Measurements from ENCODE around the gene SRRM5. TPM values are rescaled to one million over a fixed set of nuclear protein-coding genes. Genes with fewer than 3 reads are reported as not detected.

SRRM5 gene
- total RNA-seq, 1 experiment from 2014 or later: 0.70 TPM

DNA sequence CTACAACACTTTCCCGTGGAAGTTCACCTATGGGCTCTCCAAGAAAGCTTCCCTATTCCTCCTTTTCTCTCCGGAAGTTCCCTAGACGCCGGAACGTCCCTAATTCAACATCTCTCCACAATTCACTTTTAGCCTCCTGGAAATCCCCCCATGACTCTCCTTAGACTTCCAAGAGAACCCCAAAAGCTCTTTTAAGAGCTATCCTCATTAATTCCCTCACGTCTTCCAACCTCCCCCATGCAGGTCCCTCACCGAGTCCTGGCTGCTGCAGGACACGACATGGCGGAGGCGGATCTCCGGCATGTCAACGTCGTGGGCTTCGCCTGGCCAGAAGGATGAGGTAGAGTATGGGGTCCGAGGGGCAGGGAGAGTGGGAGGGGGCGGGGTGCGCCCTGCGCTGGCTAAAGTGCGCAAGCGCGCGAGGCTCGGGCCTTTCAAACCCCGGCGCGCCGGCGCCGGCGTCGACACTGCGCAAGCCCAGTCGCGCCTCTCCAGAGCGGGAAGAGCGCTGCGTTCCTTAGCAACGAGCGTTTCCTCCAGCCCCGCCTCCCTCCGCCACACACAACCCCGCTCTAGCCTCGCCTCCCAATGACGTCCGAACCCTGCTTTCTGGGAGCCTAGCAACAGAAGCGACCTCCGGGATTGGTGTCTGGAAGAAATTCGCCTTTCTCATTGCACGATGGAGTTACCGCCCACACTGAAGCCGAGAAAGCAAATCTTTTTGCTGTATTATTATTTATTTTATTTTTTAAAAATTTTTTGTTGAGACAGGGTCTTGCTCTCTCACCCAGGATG, 36.5 kb upstream of the SRRM5 start, which contains the start of the genes PINLYP and XRCC1:
Gene PINLYP (plus strand): TSS at position 646 of the 795 bp plus-strand sequence. CDS start 1,391 bp downstream, outside the sequence.
Gene XRCC1 (minus strand): TSS at position 372 of the 795 bp plus-strand sequence. CDS start 69 bp downstream, at position 303.
- no peak within 1 kb of the TSS for H3K23ac ChIP-seq (ENCODE audit: insufficient read length, low read depth, low read length)
- no peak within 1 kb of the TSS; the same call in none of the 2 replicates for H3K4ac ChIP-seq (ENCODE audit: low read depth, low read length)
- peak within 1 kb of the TSS; percentile 48 for H3K14ac ChIP-seq (ENCODE audit: insufficient read depth, low read length)
- Mint-ChIP-seq H3K4me1 (peaks cover 28 to 49% of the 10 kb centered on the region in 2 experiments), H3K27me3 (ENCODE audit: low read depth) (no peaks in the 10 kb centered on the region), H3K4me3 (peak within 1 kb of the TSS; percentile 95 to 98), H3K9me3 (no peaks in the 10 kb centered on the region), H3K27ac (peak within 1 kb of the TSS; percentile 96 to 97 (median 97)), H3K36me3 (ENCODE audit: insufficient read depth in 1 of 3, low read depth in 3 of 3) (peaks cover 2 to 22% (median 19%) of the 10 kb centered on the region in 3 experiments; a peak in 6 of 7 replicates)
- no peaks in the 10 kb centered on the region for H3K27me3 ChIP-seq (ENCODE audit: insufficient read depth, low read length)
- no CpG with 5 or more reads among the region's 51 CpGs for WGBS (ENCODE audit: extremely low coverage, insufficient read length, low lambda C conversion rate)
- H3T11ph ChIP-seq (ENCODE audit: low read length): no peak within 1 kb of the TSS
- H3K79me2 ChIP-seq (ENCODE audit: insufficient read depth, low read length): no peaks in the 10 kb centered on the region; the same call in 1 of the 2 replicates
- H2BK12ac ChIP-seq (ENCODE audit: insufficient read length, low read depth, low read length): peak within 1 kb of the TSS; percentile 38
- no peak within 1 kb of the TSS for H2AK5ac ChIP-seq (ENCODE audit: insufficient read length, low read length)
- no peaks in the 10 kb centered on the region for H4K20me1 ChIP-seq (ENCODE audit: control insufficient read depth, insufficient read depth, insufficient read length)
- H3K27ac ChIP-seq (ENCODE audit: insufficient read length, low read depth, low read length): peak within 1 kb of the TSS; percentile 10
- H4K8ac ChIP-seq (replicated peaks; ENCODE audit: insufficient read length, low read depth, low read length): no peak within 1 kb of the TSS
- peak within 1 kb of the TSS; percentile 94 for H3K4me2 ChIP-seq (ENCODE audit: insufficient read depth, insufficient read length, low read length)
- peak within 1 kb of the TSS; percentile 41; the same call in 1 of the 2 replicates for H2BK15ac ChIP-seq (ENCODE audit: low read depth, low read length)
- peaks cover 4% of the 10 kb centered on the region; the same call in 1 of the 2 replicates for H3K4me1 ChIP-seq (ENCODE audit: insufficient read depth, low read length)
- no peaks in the 10 kb centered on the region for H3K9me3 ChIP-seq (ENCODE audit: control insufficient read depth, low read depth, low read length)
- H3K56ac ChIP-seq (ENCODE audit: insufficient read length, low read depth, low read length): no peak within 1 kb of the TSS
- H4K5ac ChIP-seq (ENCODE audit: insufficient read length, low read depth, low read length): no peak within 1 kb of the TSS
- no peak within 1 kb of the TSS for H2BK5ac ChIP-seq (ENCODE audit: insufficient read length, low read length)
- DNase-seq: peak; percentile 98
- H3K23me2 ChIP-seq (ENCODE audit: insufficient read length, low read depth, low read length, poor library complexity, severe bottlenecking): peaks cover 12% of the 10 kb centered on the region
- H2BK20ac ChIP-seq (ENCODE audit: low read depth, low read length, poor library complexity, severe bottlenecking): no peak within 1 kb of the TSS
- no peaks in the 10 kb centered on the region for H3K79me1 ChIP-seq (ENCODE audit: insufficient read depth, low read depth, low read length, poor library complexity, severe bottlenecking)
- no peak within 1 kb of the TSS for H2BK120ac ChIP-seq (ENCODE audit: low read depth, low read length, poor library complexity, severe bottlenecking)
- H3K18ac ChIP-seq (ENCODE audit: insufficient read length, low read depth, low read length): peak within 1 kb of the TSS; percentile 92
- TF ChIP-seq, protein P1, sequence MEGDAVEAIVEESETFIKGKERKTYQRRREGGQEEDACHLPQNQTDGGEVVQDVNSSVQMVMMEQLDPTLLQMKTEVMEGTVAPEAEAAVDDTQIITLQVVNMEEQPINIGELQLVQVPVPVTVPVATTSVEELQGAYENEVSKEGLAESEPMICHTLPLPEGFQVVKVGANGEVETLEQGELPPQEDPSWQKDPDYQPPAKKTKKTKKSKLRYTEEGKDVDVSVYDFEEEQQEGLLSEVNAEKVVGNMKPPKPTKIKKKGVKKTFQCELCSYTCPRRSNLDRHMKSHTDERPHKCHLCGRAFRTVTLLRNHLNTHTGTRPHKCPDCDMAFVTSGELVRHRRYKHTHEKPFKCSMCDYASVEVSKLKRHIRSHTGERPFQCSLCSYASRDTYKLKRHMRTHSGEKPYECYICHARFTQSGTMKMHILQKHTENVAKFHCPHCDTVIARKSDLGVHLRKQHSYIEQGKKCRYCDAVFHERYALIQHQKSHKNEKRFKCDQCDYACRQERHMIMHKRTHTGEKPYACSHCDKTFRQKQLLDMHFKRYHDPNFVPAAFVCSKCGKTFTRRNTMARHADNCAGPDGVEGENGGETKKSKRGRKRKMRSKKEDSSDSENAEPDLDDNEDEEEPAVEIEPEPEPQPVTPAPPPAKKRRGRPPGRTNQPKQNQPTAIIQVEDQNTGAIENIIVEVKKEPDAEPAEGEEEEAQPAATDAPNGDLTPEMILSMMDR (conservative IDR thresholded peaks at IDR 0.05): no peak
- peak within 1 kb of the TSS; percentile 79 for H3K9ac ChIP-seq (ENCODE audit: extremely low read depth, insufficient read length, low read length)
- H2AFZ ChIP-seq (ENCODE audit: low read length): no peak within 1 kb of the TSS
- H4K91ac ChIP-seq (ENCODE audit: insufficient read length, low read depth, low read length): peak within 1 kb of the TSS; percentile 61
